ENCODE data around the gene GTF2A1L.
"Not testable (repeated sequence)": the region's sequence is repeated elsewhere in the genome, so short reads cannot be mapped to it uniquely, and the experiment has no call there.

GTF2A1L gene

DNA sequence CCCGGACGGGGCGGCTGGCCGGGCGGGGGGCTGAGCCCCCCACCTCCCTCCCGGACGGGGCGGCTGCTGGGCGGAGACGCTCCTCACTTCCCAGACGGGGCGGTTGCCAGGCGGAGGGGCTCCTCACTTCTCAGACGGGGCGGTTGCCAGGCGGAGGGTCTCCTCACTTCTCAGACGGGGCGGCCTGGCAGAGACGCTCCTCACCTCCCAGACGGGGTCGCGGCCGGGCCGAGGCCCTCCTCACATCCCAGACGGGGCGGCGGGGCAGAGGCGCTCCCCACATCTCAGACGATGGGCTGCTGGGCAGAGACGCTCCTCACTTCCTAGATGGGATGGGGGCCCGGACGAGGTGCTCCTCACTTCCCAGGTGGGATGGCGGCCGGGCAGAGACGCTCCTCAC lies 3.1 kb upstream of the GTF2A1L start:
- H3K27ac ChIP-seq (ENCODE audit: low read length); H3K9ac ChIP-seq (ENCODE audit: low read depth, low read length); H3K36me3 ChIP-seq (ENCODE audit: insufficient read depth, low read depth, low read length); H3K27me3 ChIP-seq (ENCODE audit: insufficient read depth, low read length); H3K4me1 ChIP-seq (ENCODE audit: insufficient read depth, low read length); H3K4me3 ChIP-seq (ENCODE audit: low read length); H3K9me3 ChIP-seq (ENCODE audit: insufficient read depth, low read depth, low read length): not testable (repeated sequence)

DNA sequence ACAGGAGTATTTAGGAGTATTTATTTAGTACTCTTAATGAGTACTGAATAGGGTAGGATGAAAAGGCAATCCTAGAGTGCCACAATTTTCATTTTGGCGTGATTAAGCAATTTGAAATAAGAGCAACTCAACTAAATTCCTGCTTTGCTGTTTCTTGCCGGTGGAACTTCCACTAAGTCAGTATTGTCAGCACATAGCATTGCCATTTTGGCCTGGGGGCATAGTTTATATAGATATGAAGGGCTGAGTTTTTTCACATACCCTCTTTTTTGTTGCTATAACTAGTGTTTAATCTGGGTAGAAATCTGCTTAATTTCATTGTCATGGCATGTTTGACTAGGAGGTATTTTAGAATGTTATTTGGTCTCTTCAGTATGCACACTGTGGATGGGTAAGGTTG lies 1.9 kb downstream of the GTF2A1L start:
- no peaks in the 10 kb centered on the region for H3K4me1 ChIP-seq (ENCODE audit: insufficient read depth, low read length)
- no peak overlapping the region for H3K9ac ChIP-seq (ENCODE audit: low read depth, low read length)
- no peaks in the 10 kb centered on the region for H3K27me3 ChIP-seq (ENCODE audit: insufficient read depth, low read length)
- no peak overlapping the region for H3K27ac ChIP-seq (ENCODE audit: low read length)
- no peaks in the 10 kb centered on the region for H3K36me3 ChIP-seq (ENCODE audit: insufficient read depth, low read depth, low read length)
- peaks cover 3% of the 10 kb centered on the region; the same call in 1 of the 2 replicates for H3K9me3 ChIP-seq (ENCODE audit: insufficient read depth, low read depth, low read length)
- no peak overlapping the region for H3K4me3 ChIP-seq (ENCODE audit: low read length)

DNA sequence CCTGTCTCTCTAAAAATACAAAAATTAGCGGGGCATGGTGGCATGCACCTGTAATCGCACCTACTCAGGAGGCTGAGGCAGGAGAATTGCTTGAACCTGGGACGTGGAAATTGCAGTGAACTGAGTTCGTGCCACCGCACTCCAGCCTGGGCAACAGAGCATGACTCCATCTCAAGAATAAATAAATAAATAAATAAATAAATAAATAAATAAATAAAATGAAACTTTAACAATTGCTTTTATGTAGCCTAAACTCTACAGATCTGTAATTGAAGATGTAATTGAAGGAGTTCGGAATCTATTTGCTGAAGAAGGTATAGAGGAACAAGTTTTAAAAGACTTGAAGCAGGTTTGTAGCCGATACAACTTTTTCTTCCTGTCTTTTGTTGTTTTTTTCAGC lies 2.9 kb downstream of the GTF2A1L start:
- Histone ChIP-seq H3K36me3 (ENCODE audit: insufficient read depth, low read depth, low read length) (no peaks in the 10 kb centered on the region), H3K9me3 (ENCODE audit: insufficient read depth, low read depth, low read length) (peaks cover 2% of the 10 kb centered on the region; the same call in 1 of the 2 replicates), H3K27me3 (ENCODE audit: insufficient read depth, low read length) (no peaks in the 10 kb centered on the region), H3K9ac (ENCODE audit: low read depth, low read length) (no peak overlapping the region), H3K27ac (ENCODE audit: low read length) (no peak overlapping the region), H3K4me1 (ENCODE audit: insufficient read depth, low read length) (no peaks in the 10 kb centered on the region), H3K4me3 (ENCODE audit: low read length) (no peak overlapping the region)

DNA sequence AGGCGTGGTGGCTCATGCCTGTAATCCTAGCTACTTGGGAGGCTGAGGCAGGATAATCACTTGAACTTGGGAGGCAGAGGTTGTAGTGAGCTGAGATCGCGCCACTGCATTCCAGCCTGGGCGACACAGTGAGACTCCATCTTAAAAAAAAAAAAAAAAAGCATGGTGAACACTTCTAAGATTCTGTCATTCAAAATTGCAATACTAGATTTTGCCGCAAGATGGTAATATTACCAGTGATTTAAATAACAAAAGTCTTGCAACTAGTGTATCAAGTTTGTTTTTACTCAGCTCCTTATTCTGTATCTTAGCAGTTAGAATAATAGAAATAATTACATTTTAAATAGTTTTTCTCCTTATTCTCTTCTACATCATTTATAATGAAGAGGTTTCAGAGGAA lies 5.0 kb downstream of the GTF2A1L start:
- not testable (repeated sequence) for H3K36me3 ChIP-seq (ENCODE audit: insufficient read depth, low read depth, low read length); H3K4me1 ChIP-seq (ENCODE audit: insufficient read depth, low read length); H3K27me3 ChIP-seq (ENCODE audit: insufficient read depth, low read length); H3K9ac ChIP-seq (ENCODE audit: low read depth, low read length); H3K27ac ChIP-seq (ENCODE audit: low read length); H3K4me3 ChIP-seq (ENCODE audit: low read length)
- H3K9me3 ChIP-seq (ENCODE audit: insufficient read depth, low read depth, low read length) = peaks cover 17% of the 10 kb centered on the region; the same call in 1 of the 2 replicates

DNA sequence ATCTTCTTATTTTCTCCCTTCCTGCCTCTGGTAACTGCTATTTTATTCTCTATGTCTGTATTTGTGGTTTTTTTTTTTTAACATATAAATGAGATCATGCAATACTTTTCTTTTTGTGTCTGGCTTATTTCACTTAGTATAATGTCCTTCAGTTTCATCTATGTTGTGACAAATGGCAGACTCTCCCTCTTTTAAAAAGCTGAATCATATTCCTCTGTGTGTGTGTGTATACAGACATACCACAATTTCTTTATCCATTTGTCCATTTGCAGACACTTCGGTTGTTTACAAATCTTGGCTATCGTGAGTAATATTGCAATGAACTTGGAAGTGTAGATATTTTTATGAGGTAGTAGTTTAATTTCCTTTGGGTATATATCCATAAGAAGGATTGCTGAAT lies 7.0 kb downstream of the GTF2A1L start:
- no peaks in the 10 kb centered on the region for H3K36me3 ChIP-seq (ENCODE audit: insufficient read depth, low read depth, low read length)
- no peak overlapping the region for H3K27ac ChIP-seq (ENCODE audit: low read length)
- H3K4me1 ChIP-seq (ENCODE audit: insufficient read depth, low read length) = no peaks in the 10 kb centered on the region
- peaks cover 17% of the 10 kb centered on the region; the same call in 1 of the 2 replicates for H3K9me3 ChIP-seq (ENCODE audit: insufficient read depth, low read depth, low read length)
- no peak overlapping the region for H3K9ac ChIP-seq (ENCODE audit: low read depth, low read length)
- H3K27me3 ChIP-seq (ENCODE audit: insufficient read depth, low read length) = no peaks in the 10 kb centered on the region
- H3K4me3 ChIP-seq (ENCODE audit: low read length) = no peak overlapping the region

DNA sequence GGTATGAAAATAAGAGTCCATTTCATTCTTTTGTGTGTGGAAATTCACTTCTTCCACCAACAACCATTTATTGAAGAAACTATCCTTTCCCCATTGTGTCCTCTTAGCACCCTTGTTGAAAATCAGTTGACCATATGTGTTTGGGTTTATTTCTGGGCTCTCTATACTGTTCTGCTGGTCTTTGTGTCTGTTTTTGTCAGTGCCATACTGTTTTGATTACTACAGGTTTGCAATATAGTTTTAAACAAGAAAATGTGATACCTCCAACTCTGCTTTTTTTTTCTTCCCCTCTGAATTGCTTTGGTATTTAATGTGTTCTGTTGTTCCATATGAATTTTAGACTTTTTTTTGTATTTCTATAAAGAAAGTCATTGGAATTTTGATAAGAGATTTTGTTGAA lies 8.4 kb downstream of the GTF2A1L start:
- Histone ChIP-seq H3K9me3 (ENCODE audit: insufficient read depth, low read depth, low read length) (peaks cover 17% of the 10 kb centered on the region; the same call in 1 of the 2 replicates), H3K9ac (ENCODE audit: low read depth, low read length) (no peak overlapping the region), H3K4me3 (ENCODE audit: low read length) (no peak overlapping the region), H3K36me3 (ENCODE audit: insufficient read depth, low read depth, low read length) (no peaks in the 10 kb centered on the region), H3K27ac (ENCODE audit: low read length) (no peak overlapping the region), H3K4me1 (ENCODE audit: insufficient read depth, low read length) (no peaks in the 10 kb centered on the region), H3K27me3 (ENCODE audit: insufficient read depth, low read length) (no peaks in the 10 kb centered on the region)

DNA sequence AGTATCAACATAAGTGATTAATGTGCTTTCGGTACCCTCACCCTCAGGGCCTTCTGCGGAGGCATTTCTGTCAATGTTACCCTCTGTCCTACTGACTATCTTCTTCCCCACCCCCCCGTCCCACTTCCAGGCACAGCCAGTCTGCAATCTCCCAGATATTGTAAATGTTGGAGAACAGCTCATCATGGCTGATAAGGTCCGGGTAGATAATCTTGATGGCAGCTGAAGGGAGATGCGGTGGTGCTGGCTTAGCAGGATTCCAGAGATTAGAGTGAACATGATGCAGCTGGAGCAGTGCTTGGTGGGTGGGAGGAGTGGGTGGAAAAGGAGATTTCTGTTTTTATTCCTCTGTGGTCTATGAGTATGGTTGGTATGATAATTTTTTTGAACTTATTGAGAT lies 15.5 kb downstream of the GTF2A1L start:
- H3K27ac ChIP-seq (ENCODE audit: low read length) = no peak overlapping the region

DNA sequence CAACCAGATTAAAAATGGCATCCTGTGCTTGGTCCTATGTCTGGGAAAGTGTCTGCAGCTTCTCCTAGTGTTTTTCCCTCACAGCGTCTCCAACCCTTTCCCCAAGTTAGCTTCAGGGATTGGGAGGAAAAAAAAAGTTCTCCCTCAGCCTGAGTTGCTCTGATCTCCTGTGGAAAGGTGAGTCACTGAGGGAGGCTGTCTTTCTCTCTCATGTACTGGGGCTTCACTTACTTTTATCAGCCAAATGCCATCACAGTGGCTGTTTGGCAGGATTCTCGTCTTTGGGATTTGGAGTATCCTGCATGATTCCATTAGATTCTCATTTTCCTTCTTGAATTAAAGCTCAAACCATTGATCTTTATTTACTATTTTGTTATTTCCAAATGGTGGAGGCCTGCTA lies 18.1 kb downstream of the GTF2A1L start:
- H3K27me3 ChIP-seq (ENCODE audit: insufficient read depth, low read length) = no peaks in the 10 kb centered on the region
- no peak overlapping the region for H3K9ac ChIP-seq (ENCODE audit: low read depth, low read length)
- no peak overlapping the region for H3K4me3 ChIP-seq (ENCODE audit: low read length)
- H3K36me3 ChIP-seq (ENCODE audit: insufficient read depth, low read depth, low read length) = no peaks in the 10 kb centered on the region
- peaks cover 4% of the 10 kb centered on the region; the same call in 1 of the 2 replicates for H3K9me3 ChIP-seq (ENCODE audit: insufficient read depth, low read depth, low read length)
- no peaks in the 10 kb centered on the region for H3K4me1 ChIP-seq (ENCODE audit: insufficient read depth, low read length)
- H3K27ac ChIP-seq (ENCODE audit: low read length) = no peak overlapping the region

More for the DNA sequence above, 15.5 kb downstream of the GTF2A1L start:
- H3K36me3 ChIP-seq (ENCODE audit: insufficient read depth, low read depth, low read length) = no peaks in the 10 kb centered on the region
- H3K27me3 ChIP-seq (ENCODE audit: insufficient read depth, low read length) = no peaks in the 10 kb centered on the region
- H3K9me3 ChIP-seq (ENCODE audit: insufficient read depth, low read depth, low read length) = peaks cover 4% of the 10 kb centered on the region; the same call in 1 of the 2 replicates
- no peaks in the 10 kb centered on the region for H3K4me1 ChIP-seq (ENCODE audit: insufficient read depth, low read length)
- no peak overlapping the region for H3K4me3 ChIP-seq (ENCODE audit: low read length)
- H3K9ac ChIP-seq (ENCODE audit: low read depth, low read length) = no peak overlapping the region

DNA sequence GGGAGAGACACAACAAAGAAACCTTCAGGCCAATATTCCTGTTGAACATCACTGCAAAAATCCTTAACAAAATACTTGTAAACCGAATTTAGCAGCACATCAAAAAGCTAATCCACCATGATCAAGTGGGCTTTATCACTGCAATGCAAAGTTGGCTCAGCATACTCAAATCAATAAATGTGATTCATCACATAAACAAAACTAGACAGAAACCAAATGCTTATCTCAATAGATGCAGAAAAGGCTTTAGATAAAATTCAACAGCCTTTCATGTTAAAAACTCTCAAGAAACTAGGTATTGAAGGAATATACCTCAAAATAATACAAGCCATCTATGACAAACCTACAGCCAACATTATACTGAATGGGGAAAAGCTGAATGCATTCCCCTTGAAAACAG lies 20.6 kb downstream of the GTF2A1L start:
- no peaks in the 10 kb centered on the region for H3K27me3 ChIP-seq (ENCODE audit: insufficient read depth, low read length)
- no peak overlapping the region for H3K27ac ChIP-seq (ENCODE audit: low read length)
- H3K4me1 ChIP-seq (ENCODE audit: insufficient read depth, low read length) = no peaks in the 10 kb centered on the region
- H3K9ac ChIP-seq (ENCODE audit: low read depth, low read length) = no peak overlapping the region
- H3K9me3 ChIP-seq (ENCODE audit: insufficient read depth, low read depth, low read length) = peaks cover 4% of the 10 kb centered on the region; the same call in 1 of the 2 replicates
- H3K4me3 ChIP-seq (ENCODE audit: low read length) = no peak overlapping the region
- H3K36me3 ChIP-seq (ENCODE audit: insufficient read depth, low read depth, low read length) = no peaks in the 10 kb centered on the region

DNA sequence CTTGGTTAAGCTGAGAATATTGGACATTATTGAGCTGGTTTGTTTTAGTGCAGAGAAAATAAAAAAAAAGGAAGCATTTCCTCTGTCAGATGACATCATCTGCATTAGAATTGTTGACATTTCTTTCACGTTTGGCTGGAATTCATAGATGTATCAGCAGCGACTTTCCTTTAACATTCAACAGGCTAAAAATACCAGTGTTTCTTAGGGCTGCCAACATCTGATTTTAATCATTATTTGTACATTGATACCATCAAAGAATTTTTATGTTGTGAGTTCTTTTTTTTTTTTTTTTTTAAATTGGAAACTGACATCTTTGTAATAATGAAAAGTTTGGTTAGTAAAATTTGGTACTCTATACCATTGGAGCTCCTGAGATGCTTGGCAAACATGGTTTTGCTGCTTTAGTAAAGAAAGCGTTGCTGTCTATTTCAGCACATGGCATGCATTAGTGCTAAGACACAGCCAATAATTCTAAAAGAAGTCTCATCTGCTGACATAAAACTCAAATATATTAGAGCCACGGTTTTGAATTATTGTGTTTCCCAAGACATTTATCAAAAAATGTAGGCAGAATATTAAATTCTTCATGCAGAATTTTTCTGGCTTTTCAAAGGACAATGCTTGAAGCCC lies 33.6 kb downstream of the GTF2A1L start:
- no peaks in the 10 kb centered on the region; the same call in 1 of the 2 replicates for H3K4me1 ChIP-seq (ENCODE audit: insufficient read depth, low read length)
- H3K27ac ChIP-seq (ENCODE audit: low read length) = no peak overlapping the region
- H3K9me3 ChIP-seq (ENCODE audit: insufficient read depth, low read depth, low read length) = no peaks in the 10 kb centered on the region
- no peaks in the 10 kb centered on the region for H3K27me3 ChIP-seq (ENCODE audit: insufficient read depth, low read length)
- no peak overlapping the region for H3K9ac ChIP-seq (ENCODE audit: low read depth, low read length)
- no peaks in the 10 kb centered on the region for H3K36me3 ChIP-seq (ENCODE audit: insufficient read depth, low read depth, low read length)
- no peak overlapping the region for H3K4me3 ChIP-seq (ENCODE audit: low read length)

DNA sequence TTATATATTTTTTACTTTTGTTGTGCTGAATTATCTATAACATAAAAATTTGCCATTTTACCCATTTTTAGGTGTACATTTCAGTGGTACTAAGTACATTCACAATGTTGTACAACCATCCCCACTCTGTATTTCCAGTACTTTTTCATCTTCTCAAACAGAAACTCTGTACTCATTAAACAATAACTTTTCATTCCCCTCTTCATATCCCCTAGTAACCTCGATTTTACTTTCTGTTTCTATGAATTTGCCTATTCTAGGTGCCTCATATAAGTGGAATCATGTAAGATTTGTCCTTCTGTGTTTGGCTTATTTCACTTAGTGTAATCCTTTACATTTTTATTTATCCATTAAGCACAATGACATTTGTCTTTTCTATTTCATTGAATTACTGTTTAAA lies 51.3 kb downstream of the GTF2A1L start:
- H3K9me3 ChIP-seq (ENCODE audit: insufficient read depth, low read depth, low read length) = 0 out of 2 replicates have a peak, but pooled peaks cover 3% of the 10 kb centered on the region
- H3K27ac ChIP-seq (ENCODE audit: low read length) = no peak overlapping the region
- no peaks in the 10 kb centered on the region for H3K36me3 ChIP-seq (ENCODE audit: insufficient read depth, low read depth, low read length)

DNA sequence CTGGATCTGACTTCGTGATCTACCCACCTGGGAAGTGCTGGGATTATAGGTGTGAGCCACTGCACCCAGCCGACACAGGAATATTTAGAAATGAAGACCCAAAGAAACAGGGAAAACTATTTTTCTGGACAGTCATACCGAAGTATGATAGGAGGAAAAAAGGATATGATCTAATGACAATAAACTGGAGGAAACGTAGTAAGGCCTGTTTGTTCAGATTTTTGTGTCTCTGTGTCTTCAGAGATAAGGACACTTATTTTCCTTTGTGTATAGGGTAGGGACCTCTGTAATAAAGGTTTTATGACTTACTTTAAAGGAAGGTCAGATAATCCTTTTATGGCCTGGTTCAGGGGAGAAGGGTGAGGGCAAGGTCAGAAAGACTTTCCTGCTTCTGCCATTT lies 55.9 kb downstream of the GTF2A1L start:
- Histone ChIP-seq H3K9ac (ENCODE audit: low read depth, low read length) (no peak overlapping the region), H3K9me3 (ENCODE audit: insufficient read depth, low read depth, low read length) (0 out of 2 replicates have a peak, but pooled peaks cover 3% of the 10 kb centered on the region)

More for the DNA sequence above, 51.3 kb downstream of the GTF2A1L start:
- no peaks in the 10 kb centered on the region for H3K4me1 ChIP-seq (ENCODE audit: insufficient read depth, low read length)
- no peak overlapping the region for H3K9ac ChIP-seq (ENCODE audit: low read depth, low read length)
- H3K4me3 ChIP-seq (ENCODE audit: low read length) = no peak overlapping the region
- H3K27me3 ChIP-seq (ENCODE audit: insufficient read depth, low read length) = no peaks in the 10 kb centered on the region

More for the DNA sequence above, 55.9 kb downstream of the GTF2A1L start:
- Histone ChIP-seq H3K4me1 (ENCODE audit: insufficient read depth, low read length) (no peaks in the 10 kb centered on the region), H3K27me3 (ENCODE audit: insufficient read depth, low read length) (no peaks in the 10 kb centered on the region), H3K27ac (ENCODE audit: low read length) (no peak overlapping the region), H3K36me3 (ENCODE audit: insufficient read depth, low read depth, low read length) (no peaks in the 10 kb centered on the region), H3K4me3 (ENCODE audit: low read length) (no peak overlapping the region)

All from iPS-20b (cell line).